ENCODE data around the gene HOXA4. TPM values are rescaled to one million over a fixed set of nuclear protein-coding genes. Genes with fewer than 3 reads are reported as not detected.

The HOXA4 gene
- total and polyA plus RNA-seq, 2 experiments from 2014 or later = not detected

DNA sequence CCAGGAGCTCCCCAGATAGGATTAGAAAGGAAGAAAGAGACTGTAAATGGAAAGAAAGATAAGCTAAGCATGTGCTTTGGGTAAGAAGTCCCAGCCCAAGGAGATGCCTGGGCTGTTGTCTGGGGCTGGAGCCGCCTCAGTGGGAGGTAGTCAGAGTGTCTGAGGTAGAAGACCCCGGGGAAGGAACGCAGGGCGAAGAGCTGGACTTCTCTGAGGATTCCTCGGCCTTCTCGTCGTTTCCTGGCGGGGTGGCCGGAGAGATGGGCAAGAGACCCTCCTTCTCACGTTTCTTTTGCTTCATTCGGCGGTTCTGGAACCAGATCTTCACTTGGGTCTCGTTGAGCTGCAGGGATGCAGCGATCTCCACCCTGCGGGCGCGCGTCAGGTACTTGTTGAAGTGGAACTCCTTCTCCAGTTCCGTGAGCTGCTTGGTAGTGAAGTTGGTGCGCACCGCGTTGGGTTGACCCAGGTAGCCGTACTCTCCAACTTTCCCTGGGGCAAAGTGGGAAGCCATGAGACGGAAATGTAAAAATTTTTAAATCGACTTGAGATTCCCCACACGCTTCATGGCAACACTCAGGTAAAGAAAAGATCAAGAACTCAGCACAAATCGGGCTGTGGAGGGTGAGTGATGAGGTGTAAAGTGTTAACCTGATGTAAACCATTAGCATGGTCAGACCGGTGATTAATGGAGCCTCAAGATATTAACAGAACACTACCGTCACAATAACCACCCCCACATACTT, 36.1 kb downstream of the HOXA4 start:
- Histone ChIP-seq H3K4me2 (no peak overlapping the region), H2AFZ (no peak overlapping the region), H3K27ac (ENCODE audit: low read depth) (no peak overlapping the region), H3K4me1 (ENCODE audit: insufficient read depth) (peaks cover 64% of the 10 kb centered on the region), H3F3A (replicated peaks; ENCODE audit: low read depth) (peaks cover 50% of the 10 kb centered on the region), H3K36me3 (ENCODE audit: insufficient read depth) (no peaks in the 10 kb centered on the region), H3K9me2 (ENCODE audit: insufficient read depth) (no peaks in the 10 kb centered on the region), H3K27me3 (ENCODE audit: insufficient read depth) (peaks cover 100% of the 10 kb centered on the region), H3K4me3 (0 out of 2 replicates have a peak overlapping the region, but pooled peaks have one; percentile 17), H4K20me1 (replicated peaks; ENCODE audit: insufficient read depth) (peaks cover 54% of the 10 kb centered on the region), H3K79me2 (replicated peaks; ENCODE audit: insufficient read depth) (no peaks in the 10 kb centered on the region)
- Mint-ChIP-seq H3K36me3 (ENCODE audit: low read depth) (no peaks in the 10 kb centered on the region), H3K4me1 (peaks cover 59% of the 10 kb centered on the region), H3K27ac (no peak overlapping the region), H3K9me3 (peaks cover 8% of the 10 kb centered on the region; the same call in 1 of the 3 replicates), H3K4me3 (peak overlapping the region; percentile 69; the same call in 1 of the 3 replicates), H3K27me3 (ENCODE audit: insufficient read depth, low read depth, poor library complexity) (peaks cover 100% of the 10 kb centered on the region)
- ATAC-seq (no peak), DNase-seq (ENCODE audit: low spot score) (no peak)
- no peak for TF ChIP-seq STAT1 (IDR thresholded peaks at IDR 0.05; ENCODE audit: unreplicated experiment)
- no peak for TF ChIP-seq JUNB (IDR thresholded peaks at IDR 0.05; ENCODE audit: unreplicated experiment)
- TF ChIP-seq, protein P1, sequence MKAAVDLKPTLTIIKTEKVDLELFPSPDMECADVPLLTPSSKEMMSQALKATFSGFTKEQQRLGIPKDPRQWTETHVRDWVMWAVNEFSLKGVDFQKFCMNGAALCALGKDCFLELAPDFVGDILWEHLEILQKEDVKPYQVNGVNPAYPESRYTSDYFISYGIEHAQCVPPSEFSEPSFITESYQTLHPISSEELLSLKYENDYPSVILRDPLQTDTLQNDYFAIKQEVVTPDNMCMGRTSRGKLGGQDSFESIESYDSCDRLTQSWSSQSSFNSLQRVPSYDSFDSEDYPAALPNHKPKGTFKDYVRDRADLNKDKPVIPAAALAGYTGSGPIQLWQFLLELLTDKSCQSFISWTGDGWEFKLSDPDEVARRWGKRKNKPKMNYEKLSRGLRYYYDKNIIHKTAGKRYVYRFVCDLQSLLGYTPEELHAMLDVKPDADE (IDR thresholded peaks at IDR 0.05) = no peak
- TF ChIP-seq EZH2 (IDR thresholded peaks at IDR 0.05; ENCODE audit: low read depth, unreplicated experiment) = peak; percentile 31
- TF ChIP-seq NANOG (IDR thresholded peaks at IDR 0.05; ENCODE audit: borderline replicate concordance) = no peak
- no peak for TF ChIP-seq ZNF331 (CRISPR knock-in tag; IDR thresholded peaks at IDR 0.05; ENCODE audit: low read depth)
- TF ChIP-seq CREB1 (CRISPR knock-in tag; IDR thresholded peaks at IDR 0.05; ENCODE audit: low read depth) = no peak
- peak; percentile 46 for TF ChIP-seq EZH2phosphoT487 (IDR thresholded peaks at IDR 0.05; ENCODE audit: unreplicated experiment)
- TF ChIP-seq, protein P2, sequence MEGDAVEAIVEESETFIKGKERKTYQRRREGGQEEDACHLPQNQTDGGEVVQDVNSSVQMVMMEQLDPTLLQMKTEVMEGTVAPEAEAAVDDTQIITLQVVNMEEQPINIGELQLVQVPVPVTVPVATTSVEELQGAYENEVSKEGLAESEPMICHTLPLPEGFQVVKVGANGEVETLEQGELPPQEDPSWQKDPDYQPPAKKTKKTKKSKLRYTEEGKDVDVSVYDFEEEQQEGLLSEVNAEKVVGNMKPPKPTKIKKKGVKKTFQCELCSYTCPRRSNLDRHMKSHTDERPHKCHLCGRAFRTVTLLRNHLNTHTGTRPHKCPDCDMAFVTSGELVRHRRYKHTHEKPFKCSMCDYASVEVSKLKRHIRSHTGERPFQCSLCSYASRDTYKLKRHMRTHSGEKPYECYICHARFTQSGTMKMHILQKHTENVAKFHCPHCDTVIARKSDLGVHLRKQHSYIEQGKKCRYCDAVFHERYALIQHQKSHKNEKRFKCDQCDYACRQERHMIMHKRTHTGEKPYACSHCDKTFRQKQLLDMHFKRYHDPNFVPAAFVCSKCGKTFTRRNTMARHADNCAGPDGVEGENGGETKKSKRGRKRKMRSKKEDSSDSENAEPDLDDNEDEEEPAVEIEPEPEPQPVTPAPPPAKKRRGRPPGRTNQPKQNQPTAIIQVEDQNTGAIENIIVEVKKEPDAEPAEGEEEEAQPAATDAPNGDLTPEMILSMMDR (conservative IDR thresholded peaks at IDR 0.05; ENCODE audit: low read depth in 2 of 2) = no peak
- TF ChIP-seq, protein P3, sequence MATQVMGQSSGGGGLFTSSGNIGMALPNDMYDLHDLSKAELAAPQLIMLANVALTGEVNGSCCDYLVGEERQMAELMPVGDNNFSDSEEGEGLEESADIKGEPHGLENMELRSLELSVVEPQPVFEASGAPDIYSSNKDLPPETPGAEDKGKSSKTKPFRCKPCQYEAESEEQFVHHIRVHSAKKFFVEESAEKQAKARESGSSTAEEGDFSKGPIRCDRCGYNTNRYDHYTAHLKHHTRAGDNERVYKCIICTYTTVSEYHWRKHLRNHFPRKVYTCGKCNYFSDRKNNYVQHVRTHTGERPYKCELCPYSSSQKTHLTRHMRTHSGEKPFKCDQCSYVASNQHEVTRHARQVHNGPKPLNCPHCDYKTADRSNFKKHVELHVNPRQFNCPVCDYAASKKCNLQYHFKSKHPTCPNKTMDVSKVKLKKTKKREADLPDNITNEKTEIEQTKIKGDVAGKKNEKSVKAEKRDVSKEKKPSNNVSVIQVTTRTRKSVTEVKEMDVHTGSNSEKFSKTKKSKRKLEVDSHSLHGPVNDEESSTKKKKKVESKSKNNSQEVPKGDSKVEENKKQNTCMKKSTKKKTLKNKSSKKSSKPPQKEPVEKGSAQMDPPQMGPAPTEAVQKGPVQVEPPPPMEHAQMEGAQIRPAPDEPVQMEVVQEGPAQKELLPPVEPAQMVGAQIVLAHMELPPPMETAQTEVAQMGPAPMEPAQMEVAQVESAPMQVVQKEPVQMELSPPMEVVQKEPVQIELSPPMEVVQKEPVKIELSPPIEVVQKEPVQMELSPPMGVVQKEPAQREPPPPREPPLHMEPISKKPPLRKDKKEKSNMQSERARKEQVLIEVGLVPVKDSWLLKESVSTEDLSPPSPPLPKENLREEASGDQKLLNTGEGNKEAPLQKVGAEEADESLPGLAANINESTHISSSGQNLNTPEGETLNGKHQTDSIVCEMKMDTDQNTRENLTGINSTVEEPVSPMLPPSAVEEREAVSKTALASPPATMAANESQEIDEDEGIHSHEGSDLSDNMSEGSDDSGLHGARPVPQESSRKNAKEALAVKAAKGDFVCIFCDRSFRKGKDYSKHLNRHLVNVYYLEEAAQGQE (IDR thresholded peaks at IDR 0.05; ENCODE audit: unreplicated experiment) = no peak

Data from GM23338 (cell line).